Activated CD8-positive, alpha-beta T cell treated with anti-CD3 and anti-CD28 coated beads, Interleukin-2, amount 10 ng/mL, durations not matched to agents 7 days and 5 days (primary cell): ENCODE measurements around the gene GRK3. TPM values are rescaled to one million over a fixed set of nuclear protein-coding genes. Genes with fewer than 3 reads are reported as not detected.
"Not testable (repeated sequence)": the region's sequence is repeated elsewhere in the genome, so short reads cannot be mapped to it uniquely, and the experiment has no call there.

Source experiments
- ATAC-seq: fragments of 150-1000 bp; cut with Tn5 transposase; one replicate; pipeline ENCODE4 v1.10.0; 2021; ENCODE audit warnings: moderate library complexity
- CTCF ChIA-PET: fragments of 350-600 bp; sonication (Branson Sonifier 250); formaldehyde crosslinking; loops from one replicate; lab custom pipeline; 2021; ENCODE audit warnings: antibody characterized with exemption; lab: Charles Lee
- POLR2A ChIA-PET: fragments of 350-600 bp; sonication (Branson Sonifier 250); formaldehyde crosslinking; loops from one replicate; lab custom pipeline; 2021; ENCODE audit warnings: antibody characterized with exemption; lab: Charles Lee
- DNase-seq: peaks from one replicate; pipeline ENCODE4 v3.0.0-alpha.2; 2020
- H3K27ac Mint-ChIP-seq: one replicate; pipeline ENCODE4 v1.8.0; 2021; ENCODE audit warnings: mild to moderate bottlenecking, mixed read lengths
- H3K27me3 Mint-ChIP-seq: one replicate; pipeline ENCODE4 v1.8.0; 2021; ENCODE audit warnings: low read depth, mixed read lengths
- H3K36me3 Mint-ChIP-seq: one replicate; pipeline ENCODE4 v1.8.0; 2021; ENCODE audit warnings: low read depth, mixed read lengths
- H3K4me1 Mint-ChIP-seq: one replicate; pipeline ENCODE4 v1.8.0; 2021; ENCODE audit warnings: low read depth, mixed read lengths
- H3K4me3 Mint-ChIP-seq: one replicate; pipeline ENCODE4 v1.8.0; 2021; ENCODE audit warnings: mild to moderate bottlenecking, mixed read lengths
- H3K9me3 Mint-ChIP-seq: one replicate; pipeline ENCODE4 v1.8.0; 2022; ENCODE audit warnings: mixed read lengths; ENCODE audit not compliant: insufficient read depth
- total RNA-seq, 2 experiments: library from RNA; stranded (reverse); gene quantifications; one replicate each; pipeline ENCODE4 v1.2.3, GENCODE V29; 2021

The GRK3 gene
- total RNA-seq = 10 to 100 TPM; 35.0 to 36.6 TPM

DNA sequence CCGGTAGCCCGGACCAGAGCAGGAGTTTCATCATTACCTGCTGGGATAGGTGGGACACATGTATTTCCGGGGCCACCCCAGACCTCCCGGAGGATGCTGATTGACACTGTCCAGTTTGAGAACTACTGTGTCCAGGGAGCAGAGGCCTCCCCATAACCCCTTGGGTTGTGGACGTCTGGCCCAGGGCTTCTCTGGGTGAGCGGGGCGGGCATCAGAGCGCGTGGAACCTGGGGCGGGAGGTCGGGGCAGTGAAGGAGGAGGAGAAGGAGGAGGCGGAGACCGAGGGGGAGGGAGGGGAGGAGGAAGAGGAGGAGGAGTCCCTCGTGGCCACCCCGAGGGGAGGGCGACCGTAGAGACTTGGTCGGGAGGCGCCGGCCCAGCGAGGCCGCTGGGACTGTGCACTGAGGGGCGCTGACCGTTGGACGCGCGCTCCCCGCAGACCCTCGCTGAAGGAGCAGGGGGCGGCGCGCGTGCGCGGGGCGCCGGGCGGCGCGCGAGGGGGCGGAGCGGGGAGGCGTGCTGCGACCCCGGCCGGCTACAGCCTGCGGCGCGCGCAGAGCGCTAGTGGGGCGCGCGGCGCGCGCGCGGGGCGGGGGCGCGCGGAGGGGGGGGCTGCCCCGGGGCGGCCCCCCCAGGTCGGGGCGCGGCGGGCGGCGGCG lies at the start of gene GRK3:
TSS of gene GRK3 (plus strand) at position 356 of the 659 bp plus-strand sequence. CDS start 366 bp downstream, outside the sequence.
- POLR2A ChIA-PET = interaction anchor here (0.6 to 1.8 kb wide), 6 partner anchors 9 to 198 kb away, joined by 3 to 6 read pairs (median 3); no protein-coding TSS in a partner anchor
- ATAC-seq (peak; percentile 87), DNase-seq (peak; percentile 87)
- H3K9me3 Mint-ChIP-seq = no peaks in the 10 kb centered on the region
- peak within 1 kb of the TSS; percentile 98 for H3K4me3 Mint-ChIP-seq
- CTCF ChIA-PET = interaction anchor here (0.8 to 5.2 kb wide), 8 partner anchors 20 to 213 kb away, joined by 3 to 43 read pairs (median 6); no protein-coding TSS in a partner anchor
- H3K27me3 Mint-ChIP-seq = no peaks in the 10 kb centered on the region
- peaks cover 21% of the 10 kb centered on the region for H3K36me3 Mint-ChIP-seq
- peak within 1 kb of the TSS; percentile 95 for H3K27ac Mint-ChIP-seq
- H3K4me1 Mint-ChIP-seq = peaks cover 51% of the 10 kb centered on the region

DNA sequence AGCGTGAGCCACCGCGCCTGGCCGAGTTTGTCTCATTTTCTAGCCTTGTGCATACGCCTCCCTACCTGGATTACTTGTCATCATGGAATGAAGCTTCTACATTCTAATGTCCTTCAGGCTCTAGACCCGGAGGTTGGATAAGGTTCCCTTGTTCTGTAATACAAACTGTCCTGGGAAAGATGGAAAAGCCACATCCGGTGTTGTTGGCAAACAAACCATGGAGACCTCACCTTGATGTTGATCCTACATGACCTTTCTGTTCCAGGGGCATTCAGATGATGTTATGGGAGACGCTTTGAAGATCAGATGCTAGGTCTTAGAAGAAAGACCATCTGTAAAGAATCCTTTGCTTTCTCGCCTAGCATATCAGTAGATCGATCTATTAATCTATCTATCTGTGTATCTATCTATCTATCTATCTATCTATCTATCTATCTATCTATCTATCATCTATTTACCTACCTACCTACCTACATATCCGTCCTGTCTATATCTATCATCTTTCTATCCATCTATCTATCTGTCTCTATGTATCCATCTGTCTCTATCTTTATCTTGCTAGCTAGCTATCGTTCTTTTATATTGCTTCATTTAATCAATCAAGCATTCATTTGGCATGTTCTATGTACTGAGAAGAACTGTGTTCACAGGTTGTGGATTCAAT lies 46.3 kb upstream of the GRK3 start:
- Mint-ChIP-seq H3K9me3 (no peaks in the 10 kb centered on the region), H3K36me3 (peaks cover 9% of the 10 kb centered on the region), H3K27me3 (no peaks in the 10 kb centered on the region), H3K4me3 (no peak overlapping the region), H3K27ac (no peak overlapping the region), H3K4me1 (no peaks in the 10 kb centered on the region)
- ChIA-PET CTCF (no interaction called here), POLR2A (no interaction called here)
- ATAC-seq (no peak), DNase-seq (no peak)

DNA sequence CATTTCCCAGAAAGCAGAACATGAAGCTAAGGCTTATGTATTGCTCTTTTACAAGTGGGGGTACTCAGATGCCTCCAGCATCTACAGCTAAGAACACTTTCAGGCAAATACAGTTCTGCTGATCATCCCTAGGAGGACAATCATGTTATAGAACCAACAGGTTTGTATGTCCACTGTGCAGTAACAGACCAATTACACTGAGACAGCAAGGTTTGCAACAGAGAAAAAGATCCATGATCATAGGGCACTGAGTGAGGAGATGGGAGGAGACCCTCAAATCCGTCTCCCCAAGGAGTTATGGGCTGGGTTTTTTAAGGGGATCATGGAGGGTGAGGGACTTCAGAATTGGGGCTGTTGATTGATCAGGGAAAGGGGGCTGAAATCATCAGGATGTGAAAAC lies 39.1 kb upstream of the GRK3 start:
- ChIA-PET POLR2A (no interaction called here), CTCF (interaction anchor here (1.2 kb wide), 1 partner anchor 19 kb away, joined by 4 read pairs; no protein-coding TSS in a partner anchor)
- DNase-seq (no peak), ATAC-seq (no peak)
- Mint-ChIP-seq H3K27me3 (peaks cover 2% of the 10 kb centered on the region), H3K4me3 (no peak overlapping the region), H3K9me3 (peaks cover 11% of the 10 kb centered on the region), H3K36me3 (peaks cover 22% of the 10 kb centered on the region), H3K27ac (no peak overlapping the region), H3K4me1 (no peaks in the 10 kb centered on the region)

DNA sequence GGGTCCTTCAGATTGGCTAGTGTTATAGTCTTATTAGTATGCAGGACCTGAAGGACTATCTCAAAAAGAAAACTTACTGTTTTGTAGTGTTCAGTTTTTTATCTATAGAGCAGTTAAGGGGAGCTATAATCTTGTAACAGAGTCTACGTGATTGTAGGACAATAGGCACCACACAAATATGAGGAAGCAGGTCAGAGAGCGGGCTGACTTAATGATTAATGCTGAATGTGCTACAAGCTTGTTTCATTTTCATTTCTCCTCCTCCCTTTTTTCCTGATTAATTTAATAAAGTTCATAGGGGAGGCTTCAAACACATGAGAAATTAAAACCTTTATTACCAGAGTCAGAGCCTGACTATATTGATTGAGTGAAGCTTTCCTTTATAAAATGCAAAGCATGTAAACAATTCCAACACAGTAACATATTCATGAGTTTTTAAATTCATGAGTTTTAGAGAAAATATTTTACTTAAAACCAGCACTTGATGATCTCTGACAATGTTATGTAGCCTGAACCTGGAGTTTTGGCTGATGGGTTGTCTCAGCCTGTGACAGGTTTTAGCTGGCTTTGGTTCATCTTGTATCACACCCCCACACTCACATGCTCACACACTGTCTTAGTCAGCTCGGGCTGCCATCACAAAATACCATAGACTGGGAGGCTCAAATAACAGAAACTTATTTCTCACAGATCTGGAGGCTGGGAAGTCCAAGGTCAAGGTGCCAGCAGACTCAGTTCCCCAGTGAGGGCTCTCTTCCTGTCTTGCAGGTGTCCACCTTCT lies 38.5 kb upstream of the GRK3 start:
- H3K4me3 Mint-ChIP-seq, DNase-seq, H3K27me3 Mint-ChIP-seq, ATAC-seq, H3K27ac Mint-ChIP-seq, H3K4me1 Mint-ChIP-seq, POLR2A ChIA-PET: not testable (repeated sequence)
- H3K36me3 Mint-ChIP-seq = peaks cover 22% of the 10 kb centered on the region
- CTCF ChIA-PET = interaction anchor here (0.9 kb wide), 1 partner anchor 18 kb away, joined by 5 read pairs; no protein-coding TSS in a partner anchor
- peaks cover 11% of the 10 kb centered on the region for H3K9me3 Mint-ChIP-seq

DNA sequence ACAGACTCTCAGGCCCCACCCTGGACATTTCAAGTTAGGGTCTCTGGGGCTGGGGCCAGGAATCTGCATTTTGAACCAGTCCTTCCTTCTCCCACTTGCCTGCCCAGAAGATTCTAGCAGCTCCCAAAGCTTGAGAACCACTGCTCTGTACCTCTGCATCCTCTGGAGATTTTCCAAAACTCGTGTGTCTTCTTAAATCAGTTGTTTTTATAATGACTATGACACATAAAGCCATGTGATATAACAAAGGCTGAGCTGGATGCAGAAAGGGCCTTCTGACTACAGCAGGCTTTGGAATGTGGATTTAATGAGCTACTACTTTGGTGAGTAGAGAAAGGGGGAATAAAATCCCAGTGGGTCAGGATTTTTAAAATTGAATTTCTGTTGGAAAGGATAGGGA lies 37.5 kb upstream of the GRK3 start:
- H3K4me3 Mint-ChIP-seq, H3K27ac Mint-ChIP-seq, DNase-seq, H3K27me3 Mint-ChIP-seq, POLR2A ChIA-PET, H3K4me1 Mint-ChIP-seq, ATAC-seq: not testable (repeated sequence)
- Mint-ChIP-seq H3K36me3 (peaks cover 17% of the 10 kb centered on the region), H3K9me3 (peaks cover 11% of the 10 kb centered on the region)
- CTCF ChIA-PET = interaction anchor here (0.9 kb wide), 1 partner anchor 17 kb away, joined by 5 read pairs; no protein-coding TSS in a partner anchor

DNA sequence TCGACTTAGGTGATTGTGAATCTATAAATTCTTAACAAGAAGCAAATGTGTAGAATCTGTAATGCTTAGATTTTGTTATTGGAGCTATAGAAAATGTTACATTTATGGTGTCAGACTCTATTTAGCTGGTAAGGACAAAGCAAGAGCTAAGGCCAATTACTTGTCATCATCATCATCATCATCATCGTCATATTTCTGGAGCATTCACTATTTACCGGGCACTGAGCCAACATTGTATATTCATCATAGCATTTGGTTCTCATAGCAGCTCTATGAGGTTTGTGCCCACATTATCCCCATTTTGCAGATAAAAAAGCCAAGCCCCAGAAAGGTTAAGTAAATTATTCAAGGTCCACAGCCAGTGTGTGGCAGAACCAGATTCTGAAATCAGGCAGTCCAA lies 36.4 kb upstream of the GRK3 start:
- H3K4me3 Mint-ChIP-seq, H3K27me3 Mint-ChIP-seq, H3K27ac Mint-ChIP-seq, H3K4me1 Mint-ChIP-seq, POLR2A ChIA-PET, DNase-seq, ATAC-seq: not testable (repeated sequence)
- Mint-ChIP-seq H3K9me3 (peaks cover 11% of the 10 kb centered on the region), H3K36me3 (peaks cover 14% of the 10 kb centered on the region)
- CTCF ChIA-PET = interaction anchor here (0.6 to 1.4 kb wide), 2 partner anchors 16 to 245 kb away, joined by 3 to 5 read pairs; no protein-coding TSS in a partner anchor

DNA sequence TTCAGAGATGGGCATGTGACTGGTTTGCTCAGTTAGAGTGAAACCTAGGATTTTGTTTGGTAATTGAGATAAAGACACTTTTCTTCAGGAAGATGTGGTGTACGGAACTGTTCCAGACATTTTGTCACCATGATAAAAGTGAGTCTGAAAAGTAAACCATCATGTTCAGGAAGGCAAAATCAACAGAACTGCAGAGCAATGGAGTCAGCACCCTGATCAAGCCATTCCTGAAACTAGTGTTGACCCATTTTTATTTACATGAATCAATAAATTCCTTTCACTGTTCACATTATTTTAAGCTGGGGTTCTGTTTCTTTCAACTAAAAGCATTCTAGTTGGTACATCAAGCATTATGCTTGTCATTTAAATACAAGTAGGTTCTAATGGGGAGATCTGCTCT lies 35.4 kb upstream of the GRK3 start:
- DNase-seq, H3K4me3 Mint-ChIP-seq, POLR2A ChIA-PET, H3K27ac Mint-ChIP-seq, ATAC-seq, H3K4me1 Mint-ChIP-seq, H3K27me3 Mint-ChIP-seq: not testable (repeated sequence)
- H3K9me3 Mint-ChIP-seq = peaks cover 11% of the 10 kb centered on the region
- H3K36me3 Mint-ChIP-seq = peaks cover 16% of the 10 kb centered on the region
- CTCF ChIA-PET = interaction anchor here (0.6 kb wide), 1 partner anchor 244 kb away, joined by 3 read pairs; no protein-coding TSS in a partner anchor

DNA sequence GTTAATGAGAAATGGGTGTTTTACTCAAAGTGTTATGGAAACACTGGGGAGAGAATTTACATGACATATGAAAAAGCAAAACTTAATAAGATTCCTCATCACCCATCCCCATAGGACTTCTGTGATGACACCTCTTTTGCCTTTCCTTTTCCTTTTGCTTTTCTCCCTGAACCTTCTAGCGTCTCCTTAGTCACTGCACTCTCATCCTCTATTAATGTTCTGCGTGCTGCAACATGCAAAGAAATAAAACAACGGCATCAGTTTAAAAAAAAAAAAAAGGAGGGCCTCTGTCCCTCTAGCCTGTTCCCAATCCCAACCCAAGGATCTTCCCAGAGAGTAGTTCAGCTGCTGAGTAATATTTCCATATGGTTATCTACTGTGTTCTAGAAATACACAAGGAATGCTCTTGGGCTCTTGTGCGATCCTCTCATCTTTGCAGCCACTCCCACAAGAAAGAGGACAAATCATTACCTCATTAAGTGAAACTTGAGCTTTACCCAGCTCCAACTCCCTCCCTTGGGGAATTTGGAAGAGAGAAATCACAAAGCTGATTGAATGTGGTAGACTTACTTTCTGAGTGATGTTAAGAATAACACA lies 34.8 kb upstream of the GRK3 start:
- H3K4me3 Mint-ChIP-seq, H3K27me3 Mint-ChIP-seq, H3K9me3 Mint-ChIP-seq, H3K27ac Mint-ChIP-seq, H3K4me1 Mint-ChIP-seq, CTCF ChIA-PET, POLR2A ChIA-PET, ATAC-seq, DNase-seq: not testable (repeated sequence)
- H3K36me3 Mint-ChIP-seq = peaks cover 14% of the 10 kb centered on the region

DNA sequence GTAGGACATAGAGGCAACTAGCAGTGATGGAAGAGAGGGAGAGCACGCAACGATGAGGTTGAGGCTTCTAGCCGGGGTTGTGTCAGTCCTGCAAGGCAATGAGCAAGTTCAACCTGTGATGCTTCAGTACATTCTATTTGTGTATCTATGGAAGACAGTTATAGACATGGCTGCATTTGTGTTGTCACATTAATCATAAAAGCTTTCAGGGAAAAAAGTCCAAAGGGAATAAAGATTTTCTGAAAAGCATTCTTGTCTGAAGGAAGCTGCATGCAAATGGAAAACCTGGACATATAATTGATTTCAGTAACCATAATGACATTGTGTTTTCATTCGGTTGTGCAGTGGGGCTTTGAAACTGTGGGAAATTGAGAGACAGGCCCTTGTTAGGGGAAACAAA lies 32.8 kb upstream of the GRK3 start:
- ATAC-seq, H3K4me3 Mint-ChIP-seq, H3K4me1 Mint-ChIP-seq, H3K27ac Mint-ChIP-seq, CTCF ChIA-PET, H3K9me3 Mint-ChIP-seq, H3K36me3 Mint-ChIP-seq, POLR2A ChIA-PET, H3K27me3 Mint-ChIP-seq, DNase-seq: not testable (repeated sequence)

DNA sequence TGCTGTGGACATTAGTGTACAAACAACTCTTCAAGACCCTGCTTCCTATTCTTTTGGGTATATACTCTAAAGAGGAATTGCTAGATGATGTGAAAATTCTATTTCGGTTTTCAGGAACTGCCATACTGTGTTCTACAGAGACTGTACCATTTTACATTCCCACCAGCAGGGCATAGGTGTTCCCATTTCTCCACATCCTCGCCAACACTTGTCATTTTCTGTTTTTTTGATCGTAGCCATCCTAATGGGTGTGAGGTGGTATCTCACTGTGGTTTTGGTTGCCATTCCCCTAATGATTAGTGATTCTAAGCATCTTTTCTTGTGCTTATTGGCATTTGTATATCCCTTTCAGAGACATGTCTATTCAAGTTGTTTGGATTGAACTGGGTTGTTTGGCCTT lies 29.8 kb upstream of the GRK3 start:
- peaks cover under 1% of the 10 kb centered on the region for H3K27me3 Mint-ChIP-seq

DNA sequence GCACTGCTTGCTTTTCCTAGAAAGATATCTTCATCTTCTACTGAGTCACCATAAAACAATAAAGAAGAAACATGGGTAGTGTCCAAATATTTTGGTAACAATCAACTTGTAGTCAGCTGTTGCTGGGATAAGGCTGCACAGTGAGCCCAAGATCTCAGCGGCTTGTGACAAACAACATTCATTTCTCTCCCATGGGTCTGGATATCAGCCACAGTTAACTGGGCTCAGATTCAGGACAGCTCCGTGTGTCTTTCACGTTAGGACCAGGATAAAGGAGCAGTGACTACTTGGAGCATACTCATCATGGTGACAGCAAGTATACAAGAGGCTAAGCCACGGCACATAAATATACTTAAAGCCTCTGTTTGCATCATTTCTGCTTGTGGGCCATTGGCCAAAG lies 27.9 kb upstream of the GRK3 start:
- Mint-ChIP-seq H3K4me1 (peaks cover 3% of the 10 kb centered on the region), H3K9me3 (no peaks in the 10 kb centered on the region), H3K27ac (no peak overlapping the region), H3K27me3 (no peaks in the 10 kb centered on the region), H3K4me3 (no peak overlapping the region), H3K36me3 (peaks cover 2% of the 10 kb centered on the region)
- ChIA-PET POLR2A (no interaction called here), CTCF (no interaction called here)
- ATAC-seq = no peak
- DNase-seq = no peak

More for the DNA sequence above, 29.8 kb upstream of the GRK3 start:
- Mint-ChIP-seq H3K9me3 (no peaks in the 10 kb centered on the region), H3K27ac (no peak overlapping the region), H3K4me3 (no peak overlapping the region), H3K36me3 (peaks cover 3% of the 10 kb centered on the region), H3K4me1 (peaks cover 3% of the 10 kb centered on the region)
- no peak for ATAC-seq
- CTCF ChIA-PET = no interaction called here
- DNase-seq = no peak
- POLR2A ChIA-PET = no interaction called here
